WTC11 (cell line): Measurements from ENCODE around the gene SLC15A4. TPM values are rescaled to one million over a fixed set of nuclear protein-coding genes. Genes with fewer than 3 reads are reported as not detected.

ENCODE experiments used
- ATAC-seq: fragments of 200-7000 bp; cut with Tn5 transposase; 2 replicates; pipeline ENCODE4 v1.10.0; 2021; ENCODE audit warnings: mild to moderate bottlenecking, moderate library complexity
- CTCF ChIA-PET: fragments of 300-600 bp; sonication (Branson Sonifier 250); formaldehyde crosslinking; loops from one replicate; lab custom pipeline; 2021; ENCODE audit warnings: antibody characterized with exemption; lab: Charles Lee
- POLR2A ChIA-PET: fragments of 350-600 bp; sonication (Branson Sonifier 250); formaldehyde crosslinking; loops from one replicate; lab custom pipeline; 2021; ENCODE audit warnings: antibody characterized with exemption; lab: Charles Lee
- DNase-seq: peaks from one replicate; pipeline ENCODE4 v3.0.0; 2021; ENCODE audit warnings: low spot score
- H3K27ac Mint-ChIP-seq: 2 replicates; pipeline ENCODE4 v1.8.0; 2021; ENCODE audit warnings: mixed read lengths
- H3K27me3 Mint-ChIP-seq: 2 replicates; pipeline ENCODE4 v1.8.0; 2021; ENCODE audit warnings: low read depth, mild to moderate bottlenecking, moderate library complexity, mixed read lengths
- H3K36me3 Mint-ChIP-seq: 2 replicates; pipeline ENCODE4 v1.8.0; 2021; ENCODE audit warnings: mixed read lengths
- H3K4me1 Mint-ChIP-seq: 2 replicates; pipeline ENCODE4 v1.8.0; 2022; ENCODE audit warnings: mixed read lengths
- H3K4me3 Mint-ChIP-seq: 2 replicates; pipeline ENCODE4 v1.8.0; 2021; ENCODE audit warnings: mild to moderate bottlenecking, moderate library complexity, mixed read lengths
- H3K9me3 Mint-ChIP-seq: 2 replicates; pipeline ENCODE4 v1.8.0; 2021; ENCODE audit warnings: mixed read lengths
- CTCF ChIP-seq: fragments of 200-600 bp; IDR thresholded peaks from 2 replicates; pipeline ENCODE4 v1.8.0; 2022; ENCODE audit warnings: antibody characterized with exemption
- EMX1 ChIP-seq: fragments of 250-450 bp; sonication (Bioruptor Pico); IDR thresholded peaks from 2 replicates; pipeline ENCODE4 v1.8.0; 2021; ENCODE audit warnings: mild to moderate bottlenecking
- FOXJ3 ChIP-seq: sonication (generic); formaldehyde crosslinking; IDR thresholded peaks from 2 replicates; pipeline ENCODE4 v1.9.0; 2021; ENCODE audit warnings: missing genetic modification reagents, mild to moderate bottlenecking, borderline replicate concordance
- FOXP1 ChIP-seq: sonication (generic); formaldehyde crosslinking; IDR thresholded peaks from 2 replicates; pipeline ENCODE4 v1.8.0; 2022; ENCODE audit warnings: missing genetic modification reagents, mild to moderate bottlenecking, moderate library complexity, borderline replicate concordance
- HMGA2 ChIP-seq: fragments of 250-450 bp; sonication (Bioruptor Pico); IDR thresholded peaks from 2 replicates; pipeline ENCODE4 v1.4.0; 2021; ENCODE audit warnings: mild to moderate bottlenecking, moderate library complexity
- JAZF1 ChIP-seq: fragments of 250-450 bp; sonication (Bioruptor Pico); IDR thresholded peaks from 2 replicates; pipeline ENCODE4 v1.9.0; 2021; ENCODE audit warnings: moderate library complexity, mild to moderate bottlenecking, inconsistent platforms
- KAT7 ChIP-seq: sonication (generic); formaldehyde crosslinking; IDR thresholded peaks from 2 replicates; pipeline ENCODE4 v1.8.1; 2023; ENCODE audit warnings: missing genetic modification reagents, mild to moderate bottlenecking, borderline replicate concordance
- NFE2L1 ChIP-seq: sonication (generic); formaldehyde crosslinking; IDR thresholded peaks from 2 replicates; pipeline ENCODE4 v1.8.1; 2023; ENCODE audit warnings: missing genetic modification reagents
- NR2C2 ChIP-seq: sonication (generic); formaldehyde crosslinking; IDR thresholded peaks from 2 replicates; pipeline ENCODE4 v1.8.0; 2022; ENCODE audit warnings: mild to moderate bottlenecking, missing genetic modification reagents
- SMAD4 ChIP-seq: sonication (generic); formaldehyde crosslinking; IDR thresholded peaks from 2 replicates; pipeline ENCODE4 v1.8.0; 2022; ENCODE audit warnings: mild to moderate bottlenecking, missing genetic modification reagents
- TCF7 ChIP-seq: sonication (generic); formaldehyde crosslinking; IDR thresholded peaks from 2 replicates; pipeline ENCODE4 v1.8.0; 2022; ENCODE audit warnings: mild to moderate bottlenecking, low read depth, missing genetic modification reagents, moderate library complexity
- ZMAT4 ChIP-seq: fragments of 250-450 bp; sonication (Bioruptor Pico); IDR thresholded peaks from 2 replicates; pipeline ENCODE4 v1.9.0; 2021; ENCODE audit warnings: mild to moderate bottlenecking
- ZNF121 ChIP-seq: sonication (generic); formaldehyde crosslinking; IDR thresholded peaks from 2 replicates; pipeline ENCODE4 v1.8.0; 2023; ENCODE audit warnings: missing genetic modification reagents
- ZNF219 ChIP-seq: sonication (generic); formaldehyde crosslinking; IDR thresholded peaks from 2 replicates; pipeline ENCODE4 v1.8.0; 2023; ENCODE audit warnings: missing genetic modification reagents, mild to moderate bottlenecking, borderline replicate concordance
- ZNF232 ChIP-seq: sonication (generic); formaldehyde crosslinking; IDR thresholded peaks from 2 replicates; pipeline ENCODE4 v1.8.0; 2022; ENCODE audit warnings: mild to moderate bottlenecking, missing genetic modification reagents
- total RNA-seq: library from RNA; stranded (reverse); gene quantifications from 3 replicates; pipeline ENCODE4 v1.2.3, GENCODE V29; 2021
- TF ChIP-seq, protein P1 (sequence below): sonication (generic); formaldehyde crosslinking; IDR thresholded peaks from 2 replicates; pipeline ENCODE4 v1.8.1; 2022; ENCODE audit warnings: low read depth, missing genetic modification reagents, borderline replicate concordance
- TF ChIP-seq, protein P2 (sequence below): sonication (generic); formaldehyde crosslinking; conservative IDR thresholded peaks from 2 replicates; pipeline ENCODE4 v1.8.1; 2023; ENCODE audit warnings: mild to moderate bottlenecking, low read depth, missing genetic modification reagents, moderate library complexity
- TF ChIP-seq, protein P3 (sequence below): sonication (generic); formaldehyde crosslinking; IDR thresholded peaks from 2 replicates; pipeline ENCODE4 v1.8.1; 2023; ENCODE audit warnings: mild to moderate bottlenecking, missing genetic modification reagents, moderate library complexity
- TF ChIP-seq, protein P4 (sequence below): sonication (generic); formaldehyde crosslinking; IDR thresholded peaks from 2 replicates; pipeline ENCODE4 v1.8.0; 2022; ENCODE audit warnings: mild to moderate bottlenecking, missing genetic modification reagents

Gene SLC15A4
- total RNA-seq, 1 experiment from 2014 or later: 6.4 TPM

DNA sequence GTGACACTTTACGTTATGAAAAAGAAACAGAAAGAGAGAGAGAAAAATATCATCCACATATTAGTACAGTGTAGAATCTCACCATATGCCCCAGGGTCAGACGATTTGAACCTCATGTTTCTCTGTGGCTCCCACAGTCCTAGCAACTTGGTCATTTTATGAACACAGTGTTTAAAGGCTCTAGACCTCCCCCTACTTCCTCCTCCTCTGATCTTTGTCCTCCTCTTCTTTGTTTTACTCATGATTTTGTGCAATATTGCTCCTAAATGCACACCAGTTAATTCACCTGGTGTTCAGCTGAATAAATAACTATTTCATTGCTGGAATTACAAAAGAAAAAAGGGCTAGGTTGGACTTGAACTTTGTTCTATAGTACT, 47.7 kb upstream of the SLC15A4 start (continued):
- TF ChIP-seq JAZF1 (CRISPR knock-in tag): no peak
- TF ChIP-seq SMAD4 (CRISPR knock-in tag): no peak
- no peak for TF ChIP-seq FOXP1
- TF ChIP-seq KAT7 (CRISPR knock-in tag): no peak
- no peak for TF ChIP-seq EMX1 (CRISPR knock-in tag)
- no peak for TF ChIP-seq TCF7 (CRISPR knock-in tag)
- TF ChIP-seq, protein P1, sequence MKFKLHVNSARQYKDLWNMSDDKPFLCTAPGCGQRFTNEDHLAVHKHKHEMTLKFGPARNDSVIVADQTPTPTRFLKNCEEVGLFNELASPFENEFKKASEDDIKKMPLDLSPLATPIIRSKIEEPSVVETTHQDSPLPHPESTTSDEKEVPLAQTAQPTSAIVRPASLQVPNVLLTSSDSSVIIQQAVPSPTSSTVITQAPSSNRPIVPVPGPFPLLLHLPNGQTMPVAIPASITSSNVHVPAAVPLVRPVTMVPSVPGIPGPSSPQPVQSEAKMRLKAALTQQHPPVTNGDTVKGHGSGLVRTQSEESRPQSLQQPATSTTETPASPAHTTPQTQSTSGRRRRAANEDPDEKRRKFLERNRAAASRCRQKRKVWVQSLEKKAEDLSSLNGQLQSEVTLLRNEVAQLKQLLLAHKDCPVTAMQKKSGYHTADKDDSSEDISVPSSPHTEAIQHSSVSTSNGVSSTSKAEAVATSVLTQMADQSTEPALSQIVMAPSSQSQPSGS (CRISPR knock-in tag): no peak

DNA sequence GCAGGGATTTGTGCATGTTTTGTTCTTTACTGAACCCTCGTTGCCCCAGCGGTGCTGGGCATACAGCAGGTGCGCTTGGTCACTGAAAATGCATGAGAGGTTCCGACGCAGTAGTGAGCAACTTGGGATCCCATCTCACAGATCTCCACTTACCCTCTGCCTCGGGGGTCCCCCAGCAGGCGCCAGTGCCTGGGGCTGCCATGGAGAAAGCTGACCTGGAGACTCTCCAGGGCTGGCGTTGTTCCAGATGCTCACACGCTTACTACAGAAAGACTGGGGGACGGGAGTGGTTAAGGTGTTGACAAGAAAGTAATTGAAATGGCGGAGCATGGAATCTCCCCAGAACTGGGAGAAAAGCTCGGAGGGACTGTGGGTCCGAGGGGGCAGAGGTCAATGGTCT, 43.7 kb upstream of the SLC15A4 start:
- POLR2A ChIA-PET: no interaction called here
- Mint-ChIP-seq H3K4me1 (no peaks in the 10 kb centered on the region), H3K4me3 (no peak overlapping the region), H3K27me3 (peaks cover 21% of the 10 kb centered on the region), H3K9me3 (peaks cover 41% of the 10 kb centered on the region), H3K36me3 (peaks cover 47% of the 10 kb centered on the region), H3K27ac (no peak overlapping the region)
- no peak for TF ChIP-seq ZNF219 (CRISPR knock-in tag)
- TF ChIP-seq HMGA2 (CRISPR knock-in tag): no peak
- TF ChIP-seq, protein P2, sequence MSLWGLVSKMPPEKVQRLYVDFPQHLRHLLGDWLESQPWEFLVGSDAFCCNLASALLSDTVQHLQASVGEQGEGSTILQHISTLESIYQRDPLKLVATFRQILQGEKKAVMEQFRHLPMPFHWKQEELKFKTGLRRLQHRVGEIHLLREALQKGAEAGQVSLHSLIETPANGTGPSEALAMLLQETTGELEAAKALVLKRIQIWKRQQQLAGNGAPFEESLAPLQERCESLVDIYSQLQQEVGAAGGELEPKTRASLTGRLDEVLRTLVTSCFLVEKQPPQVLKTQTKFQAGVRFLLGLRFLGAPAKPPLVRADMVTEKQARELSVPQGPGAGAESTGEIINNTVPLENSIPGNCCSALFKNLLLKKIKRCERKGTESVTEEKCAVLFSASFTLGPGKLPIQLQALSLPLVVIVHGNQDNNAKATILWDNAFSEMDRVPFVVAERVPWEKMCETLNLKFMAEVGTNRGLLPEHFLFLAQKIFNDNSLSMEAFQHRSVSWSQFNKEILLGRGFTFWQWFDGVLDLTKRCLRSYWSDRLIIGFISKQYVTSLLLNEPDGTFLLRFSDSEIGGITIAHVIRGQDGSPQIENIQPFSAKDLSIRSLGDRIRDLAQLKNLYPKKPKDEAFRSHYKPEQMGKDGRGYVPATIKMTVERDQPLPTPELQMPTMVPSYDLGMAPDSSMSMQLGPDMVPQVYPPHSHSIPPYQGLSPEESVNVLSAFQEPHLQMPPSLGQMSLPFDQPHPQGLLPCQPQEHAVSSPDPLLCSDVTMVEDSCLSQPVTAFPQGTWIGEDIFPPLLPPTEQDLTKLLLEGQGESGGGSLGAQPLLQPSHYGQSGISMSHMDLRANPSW (CRISPR knock-in tag): no peak
- no peak for TF ChIP-seq ZNF232 (CRISPR knock-in tag)
- TF ChIP-seq, protein P3, sequence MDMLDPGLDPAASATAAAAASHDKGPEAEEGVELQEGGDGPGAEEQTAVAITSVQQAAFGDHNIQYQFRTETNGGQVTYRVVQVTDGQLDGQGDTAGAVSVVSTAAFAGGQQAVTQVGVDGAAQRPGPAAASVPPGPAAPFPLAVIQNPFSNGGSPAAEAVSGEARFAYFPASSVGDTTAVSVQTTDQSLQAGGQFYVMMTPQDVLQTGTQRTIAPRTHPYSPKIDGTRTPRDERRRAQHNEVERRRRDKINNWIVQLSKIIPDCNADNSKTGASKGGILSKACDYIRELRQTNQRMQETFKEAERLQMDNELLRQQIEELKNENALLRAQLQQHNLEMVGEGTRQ (CRISPR knock-in tag): no peak
- no peak for TF ChIP-seq CTCF
- TF ChIP-seq FOXJ3 (CRISPR knock-in tag): no peak
- TF ChIP-seq ZNF121 (CRISPR knock-in tag): no peak
- TF ChIP-seq NR2C2 (CRISPR knock-in tag): no peak
- no peak for TF ChIP-seq FOXP1
- CTCF ChIA-PET: no interaction called here
- DNase-seq (no peak), ATAC-seq (no peak)

- ATAC-seq (no peak), DNase-seq (no peak)
- Mint-ChIP-seq H3K27me3 (peaks cover 12% of the 10 kb centered on the region), H3K4me1 (no peaks in the 10 kb centered on the region), H3K36me3 (peaks cover 53% of the 10 kb centered on the region), H3K9me3 (peaks cover 44% of the 10 kb centered on the region), H3K27ac (no peak overlapping the region), H3K4me3 (no peak overlapping the region)
- CTCF ChIA-PET: interaction anchor here (0.7 kb wide), 1 partner anchor 96 kb away, joined by 4 read pairs; no protein-coding TSS in a partner anchor
- POLR2A ChIA-PET: no interaction called here
- TF ChIP-seq NFE2L1 (CRISPR knock-in tag) (no peak), ZMAT4 (CRISPR knock-in tag) (no peak)
- TF ChIP-seq, protein P1 (CRISPR knock-in tag): no peak
- TF ChIP-seq, protein P4, sequence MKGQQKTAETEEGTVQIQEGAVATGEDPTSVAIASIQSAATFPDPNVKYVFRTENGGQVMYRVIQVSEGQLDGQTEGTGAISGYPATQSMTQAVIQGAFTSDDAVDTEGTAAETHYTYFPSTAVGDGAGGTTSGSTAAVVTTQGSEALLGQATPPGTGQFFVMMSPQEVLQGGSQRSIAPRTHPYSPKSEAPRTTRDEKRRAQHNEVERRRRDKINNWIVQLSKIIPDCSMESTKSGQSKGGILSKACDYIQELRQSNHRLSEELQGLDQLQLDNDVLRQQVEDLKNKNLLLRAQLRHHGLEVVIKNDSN (CRISPR knock-in tag): no peak
Observed at GRCh38 chr12:128864516-128865186, 40.9 kb upstream of the SLC15A4 start.
